ELF-1 (cell line): ENCODE results near the gene SUMO4.

Source experiments
- DNase-seq: peaks from one replicate; pipeline ENCODE4 v3.0.0-alpha.2; 2016; ENCODE audit warnings: low read depth, low spot score

The SUMO4 gene

GRCh38 chr6:149389509-149390297 lies 10.4 kb upstream of the SUMO4 start:
- DNase-seq, result no peak

GRCh38 chr6:149392093-149392492 lies 8.0 kb upstream of the SUMO4 start:
- DNase-seq, result no peak

GRCh38 chr6:149392535-149392934 lies 7.5 kb upstream of the SUMO4 start:
- DNase-seq, result no peak

- no peak for DNase-seq
These were observed 6.9 kb upstream of the SUMO4 start for GRCh38 chr6:149393002-149393679.

GRCh38 chr6:149395185-149395584 lies 4.9 kb upstream of the SUMO4 start:
- DNase-seq, result no peak

- no peak for DNase-seq
These were observed 2.7 kb upstream of the SUMO4 start for GRCh38 chr6:149397384-149397783.

GRCh38 chr6:149403534-149403933 lies 3.5 kb downstream of the SUMO4 start:
- no peak for DNase-seq

GRCh38 chr6:149405823-149406765 lies 6.0 kb downstream of the SUMO4 start:
- no peak for DNase-seq

GRCh38 chr6:149409617-149410016 lies 9.6 kb downstream of the SUMO4 start:
- no peak for DNase-seq

- no peak for DNase-seq
These were observed 10.5 kb downstream of the SUMO4 start for GRCh38 chr6:149410557-149410956.

- DNase-seq, result no peak
These were observed 13.9 kb downstream of the SUMO4 start for GRCh38 chr6:149414009-149414408.

GRCh38 chr6:149414821-149415220 lies 14.8 kb downstream of the SUMO4 start:
- no peak for DNase-seq

GRCh38 chr6:149419696-149420404 lies 19.8 kb downstream of the SUMO4 start:
- DNase-seq, result no peak

GRCh38 chr6:149421132-149421531 lies 21.1 kb downstream of the SUMO4 start:
- DNase-seq, result no peak

GRCh38 chr6:149422581-149422980 lies 22.5 kb downstream of the SUMO4 start:
- DNase-seq, result no peak

GRCh38 chr6:149423964-149424440 lies 23.9 kb downstream of the SUMO4 start:
- no peak for DNase-seq

- DNase-seq, result no peak
These were observed 25.2 kb downstream of the SUMO4 start for GRCh38 chr6:149425224-149425623.

GRCh38 chr6:149425754-149426153 lies 25.7 kb downstream of the SUMO4 start:
- DNase-seq, result no peak

- no peak for DNase-seq
These were observed 28.5 kb downstream of the SUMO4 start for GRCh38 chr6:149428606-149429005.

GRCh38 chr6:149429427-149430360 lies 29.6 kb downstream of the SUMO4 start:
- no peak for DNase-seq
